CD4-positive, alpha-beta T cell treated with Interleukin-4 for 4 hours (primary cell): ENCODE data around the gene REEP1.

ENCODE experiments used
- DNase-seq: peaks from one replicate; pipeline ENCODE4 v3.0.0-alpha.2; 2020

Gene REEP1

DNA sequence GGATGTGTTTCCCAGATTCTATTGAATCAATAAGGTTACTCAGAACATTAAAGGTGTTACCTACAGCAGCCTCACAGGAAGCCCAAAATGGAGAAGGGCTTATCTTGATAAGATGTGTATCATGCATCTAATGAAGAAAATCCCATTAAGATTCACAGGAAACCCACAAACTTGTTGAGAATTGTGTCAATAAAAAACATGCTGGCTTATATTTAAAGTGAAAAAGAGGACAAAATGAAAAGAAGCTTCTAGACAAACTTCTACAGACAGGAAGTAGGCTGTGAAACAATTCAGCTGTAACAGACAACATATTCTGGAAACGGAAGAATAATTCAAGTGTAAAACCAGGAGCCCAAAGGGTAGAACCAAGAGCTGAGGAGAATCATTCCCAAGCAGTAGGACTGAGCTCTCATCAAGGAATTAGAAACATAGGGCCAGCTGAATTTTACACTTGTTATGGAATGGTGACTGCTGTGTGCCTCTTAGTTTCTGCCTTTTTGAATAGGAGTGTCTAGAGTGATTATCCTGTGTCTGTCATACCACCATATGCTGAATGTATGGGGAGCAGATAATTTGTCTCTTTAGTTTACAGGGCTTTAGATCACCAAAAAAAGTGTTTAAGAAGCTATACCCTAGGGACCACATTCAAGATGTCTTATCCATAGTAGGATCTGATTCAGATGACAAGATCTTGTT lies 151.8 kb downstream of the REEP1 start:
- peak; percentile 91 for DNase-seq

DNA sequence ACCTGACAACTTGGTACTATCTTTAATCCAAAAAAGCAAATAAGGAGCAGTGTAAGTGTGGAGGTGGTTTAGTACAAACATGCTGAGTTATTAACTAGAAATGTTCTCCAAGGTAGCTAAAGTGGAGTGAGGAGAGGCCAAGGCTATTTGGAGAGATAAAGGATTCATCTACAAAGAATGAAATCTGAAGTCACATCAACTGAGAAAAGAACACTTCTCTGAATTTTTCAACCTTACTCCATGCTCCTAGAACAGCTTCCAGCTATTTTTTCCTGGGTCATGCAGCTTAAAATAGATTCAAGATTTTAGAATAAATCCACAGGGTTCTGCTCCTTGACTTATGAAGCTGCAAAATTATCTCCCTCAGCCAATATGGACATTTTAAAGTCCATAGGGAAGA lies 160.8 kb downstream of the REEP1 start:
- no peak for DNase-seq

DNA sequence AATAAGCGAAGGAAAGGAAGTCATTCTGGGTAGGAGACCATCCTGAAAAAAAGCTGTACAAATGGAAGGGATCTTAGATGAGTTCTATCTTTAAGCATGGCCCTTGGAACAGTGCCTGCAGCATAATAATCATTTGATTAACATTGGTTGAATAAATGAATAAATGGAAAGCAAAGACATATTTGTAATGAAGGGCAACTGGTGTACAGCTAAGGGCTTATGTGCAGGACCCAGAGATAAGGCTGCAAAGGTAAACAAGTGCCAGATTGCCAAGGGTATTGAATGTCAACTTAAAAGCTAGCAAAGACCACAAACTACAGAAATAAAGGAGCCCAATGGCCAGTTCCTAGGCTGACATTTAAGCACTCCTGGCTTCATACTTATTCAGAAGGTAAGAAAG lies 161.6 kb downstream of the REEP1 start:
- no peak for DNase-seq

DNA sequence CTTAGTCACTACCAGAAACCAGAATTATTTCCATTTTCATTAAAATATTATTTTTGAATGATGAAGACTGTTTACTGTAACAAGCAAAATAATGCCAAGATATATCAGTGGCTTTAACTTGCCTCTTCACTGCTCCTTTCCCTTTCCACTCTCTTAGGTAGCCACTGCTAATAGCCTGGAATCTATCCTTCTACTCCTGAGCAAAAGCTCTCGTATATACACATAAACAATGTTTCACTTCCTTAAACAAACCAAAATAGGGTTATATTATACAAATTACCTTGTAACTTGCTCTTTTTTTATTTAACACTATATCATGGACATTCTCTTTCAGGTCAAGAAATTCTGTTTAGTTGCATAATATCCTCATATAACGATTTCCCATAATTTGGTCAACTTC lies 163.0 kb downstream of the REEP1 start:
- no peak for DNase-seq

DNA sequence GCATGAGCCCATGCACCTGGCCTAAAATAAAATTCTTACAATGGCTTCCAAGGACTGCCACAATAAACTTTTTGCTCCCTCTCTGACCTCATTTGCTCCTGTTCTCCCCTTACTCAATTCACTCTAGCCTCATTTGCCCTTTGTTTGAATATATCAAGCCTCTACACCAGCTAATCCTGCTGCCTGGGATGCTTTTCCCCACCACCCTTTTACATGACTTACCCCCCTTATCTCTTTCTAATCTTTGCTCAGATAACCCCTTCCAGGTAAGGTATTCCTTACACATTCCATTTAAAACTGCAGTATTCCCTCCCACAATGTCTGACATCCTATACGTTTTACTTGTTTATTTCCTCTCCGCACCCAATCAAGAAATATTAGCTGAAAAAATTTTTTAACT lies 164.8 kb downstream of the REEP1 start:
- DNase-seq: no peak

DNA sequence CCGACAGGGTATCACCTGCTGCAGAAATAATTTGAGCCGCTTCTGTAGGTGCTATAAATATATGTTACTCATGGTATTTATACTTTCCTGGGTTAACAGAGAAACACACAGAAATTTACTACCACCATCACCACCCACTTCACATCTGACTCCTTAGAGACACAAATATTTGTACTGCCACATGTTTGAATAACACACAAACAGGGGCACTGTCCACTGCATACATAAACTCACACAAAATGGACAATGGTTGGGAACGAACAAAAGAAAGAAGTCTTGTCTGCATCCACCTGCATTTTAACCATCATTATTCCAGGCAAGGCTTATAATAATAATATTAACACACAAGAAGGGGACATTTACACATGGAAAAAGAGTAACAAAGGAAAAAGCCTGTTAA lies 166.1 kb downstream of the REEP1 start:
- no peak for DNase-seq

DNA sequence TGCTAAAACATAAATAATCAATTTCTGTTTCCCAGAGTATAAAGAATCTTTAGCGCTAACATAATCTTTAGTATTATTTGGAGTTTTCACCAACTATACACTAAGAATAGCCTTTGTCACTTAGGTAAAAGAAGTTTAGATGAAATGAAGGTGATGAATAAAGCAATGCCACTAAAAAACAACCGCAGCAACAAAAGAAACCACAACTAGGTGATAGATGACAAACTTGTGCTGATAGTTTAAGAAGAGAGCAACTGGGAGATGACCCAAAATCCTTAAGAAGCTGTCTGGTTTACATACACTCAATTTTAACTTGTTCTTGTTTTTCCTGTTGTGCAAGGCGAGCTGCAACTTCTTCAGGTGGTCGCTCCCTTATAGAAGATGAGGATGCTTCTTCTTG lies 167.0 kb downstream of the REEP1 start:
- DNase-seq: no peak
